SU-DHL-6 (cell line): ENCODE data around the gene FAAP24.

Source experiments
- H2AFZ ChIP-seq: fragments of 200-600 bp; sonication (generic); 2 replicates; pipeline ENCODE4 v1.6.1; 2014; ENCODE audit warnings: low read depth, mild to moderate bottlenecking, moderate library complexity, mixed read lengths, antibody characterized with exemption, low read length; ENCODE audit not compliant: severe bottlenecking
- H3F3A ChIP-seq: fragments of 200-600 bp; shearing (Covaris generic); 2 replicates; pipeline ENCODE4 v1.6.0; 2016; ENCODE audit warnings: antibody characterized with exemption, mild to moderate bottlenecking; ENCODE audit not compliant: insufficient read depth
- H3K27ac ChIP-seq: fragments of 200-600 bp; sonication (generic); 2 replicates; pipeline ENCODE4 v1.5.1; 2016; ENCODE audit warnings: low read depth, mild to moderate bottlenecking, low read length, moderate library complexity, mixed read lengths
- H3K27me3 ChIP-seq: fragments of 200-600 bp; sonication (generic), shearing (Covaris generic); 2 replicates; pipeline ENCODE4 v1.6.0; 2014; ENCODE audit warnings: mild to moderate bottlenecking, low read length
- H3K36me3 ChIP-seq: fragments of 200-600 bp; sonication (generic); 2 replicates; pipeline ENCODE4 v1.6.1; 2014; ENCODE audit warnings: mild to moderate bottlenecking, low read length, mixed read lengths
- H3K4me2 ChIP-seq: fragments of 300-600, 200-600 bp; shearing (Covaris generic), sonication (generic); 2 replicates; pipeline ENCODE4 v1.6.0; 2014; ENCODE audit warnings: low read length, low read depth, mild to moderate bottlenecking; ENCODE audit not compliant: poor library complexity, severe bottlenecking
- H3K4me3 ChIP-seq: fragments of 200-600 bp; sonication (generic); 2 replicates; pipeline ENCODE4 v1.5.1; 2014; ENCODE audit warnings: antibody characterized with exemption, low read length, mild to moderate bottlenecking, mixed read lengths; ENCODE audit not compliant: insufficient read depth, poor library complexity, severe bottlenecking
- H3K79me2 ChIP-seq: fragments of 200-600 bp; sonication (generic); 2 replicates; pipeline ENCODE4 v1.6.1; 2014; ENCODE audit warnings: mild to moderate bottlenecking, low read length, moderate library complexity; ENCODE audit not compliant: insufficient read depth
- H3K9ac ChIP-seq: fragments of 200-600 bp; sonication (generic); 2 replicates; pipeline ENCODE4 v1.7.0; 2014; ENCODE audit warnings: mild to moderate bottlenecking, low read length
- H3K9me2 ChIP-seq: fragments of 200-600 bp; sonication (generic); replicated peaks from 2 replicates; pipeline ENCODE4 v1.6.1; 2014; ENCODE audit warnings: low read length; ENCODE audit not compliant: insufficient read depth
- H3K9me3 ChIP-seq: fragments of 200-600 bp; sonication (generic); 2 replicates; pipeline ENCODE4 v1.6.1; 2014; ENCODE audit warnings: low read length, mixed read lengths; ENCODE audit not compliant: insufficient read depth
- H4K20me1 ChIP-seq: fragments of 200-600 bp; sonication (generic); 2 replicates; pipeline ENCODE4 v1.6.1; 2014; ENCODE audit warnings: low read depth, mild to moderate bottlenecking, antibody characterized with exemption, low read length, moderate library complexity, mixed read lengths
- CTCF ChIP-seq: fragments of 200-600 bp; sonication (generic); IDR thresholded peaks from one replicate; pipeline ENCODE4 v1.5.1; 2017; ENCODE audit warnings: antibody characterized with exemption, mild to moderate bottlenecking, low read length, moderate library complexity; ENCODE audit not compliant: insufficient read depth, poor library complexity, severe bottlenecking
- EZH2phosphoT487 ChIP-seq: fragments of 200-600 bp; sonication (generic), shearing (Covaris generic); conservative IDR thresholded peaks from 2 replicates; pipeline ENCODE4 v1.6.1; 2018; ENCODE audit warnings: mild to moderate bottlenecking, antibody characterized with exemption, low read length, moderate library complexity, mixed read lengths

FAAP24 gene

GRCh38 chr19:32930567-32930966 is 41.5 kb upstream of the FAAP24 start:
- Histone ChIP-seq H3K27ac (no peak overlapping the region), H3K4me2 (no peak overlapping the region), H3K27me3 (no peaks in the 10 kb centered on the region), H3K4me3 (no peak overlapping the region), H3K9me3 (no peaks in the 10 kb centered on the region), H4K20me1 (no peaks in the 10 kb centered on the region), H3K9me2 (no peaks in the 10 kb centered on the region), H3K36me3 (no peaks in the 10 kb centered on the region), H3K9ac (no peak overlapping the region), H3F3A (no peaks in the 10 kb centered on the region), H2AFZ (no peak overlapping the region), H3K79me2 (no peaks in the 10 kb centered on the region)
- TF ChIP-seq CTCF (no peak), EZH2phosphoT487 (no peak)

- Histone ChIP-seq H3K79me2 (no peaks in the 10 kb centered on the region), H3K27me3 (no peaks in the 10 kb centered on the region), H3K4me3 (no peak overlapping the region), H3K36me3 (no peaks in the 10 kb centered on the region), H3K9me3 (no peaks in the 10 kb centered on the region), H4K20me1 (no peaks in the 10 kb centered on the region), H3K4me2 (no peak overlapping the region), H3K27ac (no peak overlapping the region), H3F3A (no peaks in the 10 kb centered on the region), H3K9me2 (no peaks in the 10 kb centered on the region), H2AFZ (no peak overlapping the region), H3K9ac (no peak overlapping the region)
- TF ChIP-seq CTCF (no peak), EZH2phosphoT487 (no peak)
Measured at GRCh38 chr19:32933571-32933970, 38.5 kb upstream of the FAAP24 start.

- Histone ChIP-seq H3K4me2 (no peak overlapping the region), H3K36me3 (no peaks in the 10 kb centered on the region), H3K4me3 (no peak overlapping the region), H3K9me2 (no peaks in the 10 kb centered on the region), H3K27ac (no peak overlapping the region), H3K27me3 (no peaks in the 10 kb centered on the region), H2AFZ (no peak overlapping the region), H4K20me1 (no peaks in the 10 kb centered on the region), H3K9me3 (no peaks in the 10 kb centered on the region), H3F3A (no peaks in the 10 kb centered on the region), H3K9ac (no peak overlapping the region), H3K79me2 (no peaks in the 10 kb centered on the region)
- TF ChIP-seq CTCF, result no peak
- no peak for TF ChIP-seq EZH2phosphoT487
Measured at GRCh38 chr19:32935629-32936028, 36.4 kb upstream of the FAAP24 start.
